ELR (cell line): ENCODE results near the gene SF3A1.
"Not testable (repeated sequence)": the region's sequence is repeated elsewhere in the genome, so short reads cannot be mapped to it uniquely, and the experiment has no call there.

Experiments
- DNase-seq: peaks from one replicate; pipeline ENCODE4 v3.0.0-alpha.2; 2015; ENCODE audit warnings: low read depth

Gene SF3A1, protein sequence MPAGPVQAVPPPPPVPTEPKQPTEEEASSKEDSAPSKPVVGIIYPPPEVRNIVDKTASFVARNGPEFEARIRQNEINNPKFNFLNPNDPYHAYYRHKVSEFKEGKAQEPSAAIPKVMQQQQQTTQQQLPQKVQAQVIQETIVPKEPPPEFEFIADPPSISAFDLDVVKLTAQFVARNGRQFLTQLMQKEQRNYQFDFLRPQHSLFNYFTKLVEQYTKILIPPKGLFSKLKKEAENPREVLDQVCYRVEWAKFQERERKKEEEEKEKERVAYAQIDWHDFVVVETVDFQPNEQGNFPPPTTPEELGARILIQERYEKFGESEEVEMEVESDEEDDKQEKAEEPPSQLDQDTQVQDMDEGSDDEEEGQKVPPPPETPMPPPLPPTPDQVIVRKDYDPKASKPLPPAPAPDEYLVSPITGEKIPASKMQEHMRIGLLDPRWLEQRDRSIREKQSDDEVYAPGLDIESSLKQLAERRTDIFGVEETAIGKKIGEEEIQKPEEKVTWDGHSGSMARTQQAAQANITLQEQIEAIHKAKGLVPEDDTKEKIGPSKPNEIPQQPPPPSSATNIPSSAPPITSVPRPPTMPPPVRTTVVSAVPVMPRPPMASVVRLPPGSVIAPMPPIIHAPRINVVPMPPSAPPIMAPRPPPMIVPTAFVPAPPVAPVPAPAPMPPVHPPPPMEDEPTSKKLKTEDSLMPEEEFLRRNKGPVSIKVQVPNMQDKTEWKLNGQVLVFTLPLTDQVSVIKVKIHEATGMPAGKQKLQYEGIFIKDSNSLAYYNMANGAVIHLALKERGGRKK

DNA sequence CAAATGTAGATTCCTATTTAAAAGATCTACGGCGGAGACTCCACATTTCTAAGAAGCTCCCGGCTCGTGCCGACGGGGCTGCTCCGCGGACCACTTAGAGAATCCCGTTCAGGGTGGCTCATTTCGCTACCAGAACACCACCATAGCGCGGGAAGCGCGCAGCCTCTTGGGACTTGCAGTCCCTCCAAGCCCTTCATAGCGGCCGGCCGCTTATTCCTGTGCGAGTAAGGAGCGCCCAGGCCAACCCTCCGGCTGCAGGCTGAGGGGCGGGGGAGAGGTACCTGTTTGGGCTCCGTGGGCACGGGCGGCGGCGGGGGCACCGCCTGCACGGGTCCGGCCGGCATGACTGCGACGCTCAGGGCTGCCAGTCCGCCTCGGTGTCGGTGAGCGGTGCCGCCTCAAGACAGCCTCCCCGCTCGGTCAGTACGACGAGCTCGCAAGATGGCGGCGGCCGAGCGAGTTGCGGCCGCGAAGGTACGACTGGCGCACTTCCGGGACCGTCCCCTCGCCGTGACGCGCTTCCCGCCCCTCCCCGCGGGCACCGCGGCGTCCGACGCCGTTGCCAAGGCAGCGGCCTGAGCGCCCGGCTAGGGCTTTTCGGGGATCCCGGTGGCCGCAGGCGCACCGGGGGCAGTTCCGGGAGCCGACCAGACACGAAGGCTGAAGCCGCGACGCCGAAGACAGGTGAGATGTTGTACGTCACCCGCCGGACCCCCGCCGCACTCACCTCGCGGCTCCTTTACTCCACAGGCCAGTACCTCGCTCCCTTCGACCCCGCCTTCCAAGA is at the start of gene SF3A1, which contains the start of gene CCDC157:
TSS of gene SF3A1 (minus strand) at position 446 of the 787 bp plus-strand sequence. CDS start at position 344, 102 bp downstream.
TSS of gene CCDC157 (plus strand) at position 559 of the 787 bp plus-strand sequence. CDS start 8,994 bp downstream, outside the sequence.
- DNase-seq = peak; percentile 93

DNA sequence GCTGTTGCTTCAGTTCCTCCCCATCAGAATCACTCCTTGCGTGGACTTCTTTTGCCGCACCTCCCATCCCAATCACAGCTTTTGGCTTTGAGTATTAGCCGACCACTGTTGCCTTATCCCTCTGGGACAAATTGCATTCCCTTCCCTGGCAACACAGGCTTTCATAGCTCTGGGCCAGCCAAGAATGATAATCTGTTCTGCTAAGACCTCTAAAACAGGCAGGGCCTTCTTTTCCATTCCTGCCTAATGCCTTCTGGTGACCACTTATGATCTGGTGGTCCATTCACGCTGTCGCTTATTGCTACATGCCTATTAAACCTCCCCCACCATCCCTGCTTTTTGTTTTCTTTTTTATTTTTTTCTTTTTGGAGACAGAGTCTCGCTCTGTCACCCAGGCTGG is 49.7 kb upstream of the SF3A1 start:
- DNase-seq = no peak

DNA sequence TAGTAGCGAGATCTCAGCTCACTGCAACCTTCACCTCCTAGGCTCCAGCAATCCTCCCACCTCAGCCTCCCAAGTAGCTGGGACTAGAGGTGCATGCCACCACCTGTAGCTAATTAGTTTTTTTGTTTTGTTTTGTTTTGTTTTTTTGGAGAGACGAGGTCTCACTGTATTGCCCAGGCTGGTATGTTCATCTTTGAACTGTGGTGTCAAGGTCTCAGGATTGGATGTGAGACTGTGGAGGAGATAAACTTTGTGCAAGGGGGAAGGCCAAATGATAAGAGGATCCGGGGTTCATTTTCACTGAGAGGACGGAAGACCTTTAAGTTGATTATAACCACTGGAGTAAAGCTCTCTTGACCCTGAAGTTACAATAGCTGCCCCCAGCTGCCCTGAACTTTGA is 49.0 kb upstream of the SF3A1 start:
- DNase-seq = no peak

DNA sequence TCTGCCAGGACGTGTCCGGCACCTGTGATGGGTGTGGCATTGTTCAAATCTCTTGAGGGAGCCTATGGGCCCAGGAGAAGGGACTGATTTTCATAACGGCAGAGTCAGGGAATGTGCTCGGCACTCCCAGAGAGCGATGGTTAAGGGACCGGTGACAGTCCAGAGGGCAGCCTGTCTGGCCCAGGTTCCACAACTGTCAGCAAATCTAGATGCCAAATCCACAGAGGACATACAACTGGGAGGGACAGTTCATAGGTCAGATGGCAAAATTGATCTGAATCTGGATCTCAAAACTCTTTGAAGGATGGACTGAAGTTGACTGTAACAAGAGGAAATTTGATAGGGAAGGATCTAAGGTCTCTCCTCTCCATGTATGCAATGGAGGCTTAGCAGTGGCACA is 47.6 kb upstream of the SF3A1 start:
- no peak for DNase-seq

DNA sequence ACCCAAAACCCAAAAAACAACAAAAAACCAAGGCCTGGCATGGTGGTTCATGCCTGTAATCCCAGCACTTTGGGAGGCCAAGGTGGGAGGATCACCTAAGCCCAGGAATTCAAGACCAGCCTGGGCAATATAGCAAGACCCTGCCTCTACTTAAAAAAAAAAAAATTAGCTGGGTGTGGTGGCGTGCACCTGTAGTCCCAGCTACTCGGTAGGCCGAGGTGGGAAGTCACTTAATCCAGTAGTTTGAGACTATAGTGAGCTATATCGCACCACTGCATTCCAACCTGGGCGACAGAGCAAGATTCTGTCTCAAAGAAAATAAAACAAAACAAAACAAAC is 46.0 kb upstream of the SF3A1 start:
- DNase-seq = not testable (repeated sequence)

DNA sequence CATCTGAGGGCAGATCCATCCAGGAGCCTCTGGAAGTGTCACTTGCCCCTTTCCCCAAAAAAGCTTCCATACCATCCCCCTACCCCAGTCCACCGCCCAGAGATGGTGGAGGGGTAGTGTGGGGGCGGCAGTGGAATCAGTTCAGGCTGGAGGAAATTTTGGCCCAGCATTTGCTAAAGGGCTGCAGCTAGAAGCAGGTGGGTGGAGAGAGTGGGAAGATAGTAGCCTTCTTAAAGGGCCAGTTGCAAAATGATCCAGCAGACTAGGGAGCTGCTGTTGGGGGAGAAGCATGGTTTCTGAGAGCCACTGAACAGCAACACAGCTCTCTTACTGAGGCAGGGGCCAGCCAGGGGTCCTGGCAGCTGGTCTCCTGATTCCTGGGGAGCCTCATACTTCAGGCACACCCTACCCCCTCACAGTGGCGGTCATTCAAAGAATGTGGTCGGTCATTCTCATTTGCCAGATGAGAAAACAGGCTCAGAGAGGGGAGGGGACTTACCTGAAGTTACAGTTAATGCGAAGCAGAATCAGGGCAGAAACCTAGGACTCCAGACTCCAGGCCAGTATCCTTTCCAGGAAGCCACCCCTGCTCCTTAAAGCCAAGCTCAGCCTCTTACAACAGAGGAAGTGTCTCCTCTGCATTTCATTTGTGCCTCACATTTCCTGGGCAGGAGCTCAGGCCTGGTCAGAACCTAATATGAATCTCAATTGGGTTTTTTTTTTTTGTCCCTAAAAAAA is 45.5 kb upstream of the SF3A1 start:
- DNase-seq = no peak

DNA sequence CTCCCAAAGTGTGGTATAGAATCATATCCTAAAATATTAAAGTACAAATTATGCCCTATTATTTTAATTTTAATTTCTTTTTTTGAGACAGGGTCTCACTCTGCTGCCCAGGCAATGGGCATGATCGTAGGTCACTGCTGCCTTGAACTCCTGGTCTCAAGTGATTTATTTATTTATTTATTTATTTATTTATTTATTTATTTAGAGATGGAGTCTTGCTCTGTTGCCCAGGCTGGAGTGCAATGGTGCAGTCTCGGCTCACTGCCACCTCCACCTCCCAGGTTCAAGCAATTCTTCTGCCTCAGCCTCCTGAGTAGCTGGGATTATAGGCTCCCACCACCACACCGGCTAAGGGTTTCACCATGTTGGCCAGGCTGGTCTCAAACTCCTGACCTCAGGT is 44.3 kb upstream of the SF3A1 start:
- not testable (repeated sequence) for DNase-seq

DNA sequence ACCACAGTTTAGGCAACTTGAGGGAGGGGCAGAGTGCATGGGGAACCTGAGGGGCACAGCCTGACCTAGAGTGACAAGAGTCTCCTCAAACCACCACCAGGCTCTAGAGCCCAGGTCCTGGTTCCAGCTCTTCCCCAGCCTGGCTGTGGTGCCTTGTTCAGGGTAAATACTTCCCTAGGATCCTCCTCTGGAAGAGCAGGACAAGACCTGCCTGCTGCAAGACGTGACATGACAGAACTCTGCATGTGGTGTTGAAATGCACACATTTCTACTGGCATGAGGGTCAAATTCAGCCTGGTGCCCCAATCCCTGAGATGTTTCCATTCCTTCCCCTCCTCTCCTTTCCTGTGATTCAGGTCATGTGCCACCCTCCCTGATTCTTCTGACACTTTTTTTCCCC is 43.5 kb upstream of the SF3A1 start:
- DNase-seq = no peak

DNA sequence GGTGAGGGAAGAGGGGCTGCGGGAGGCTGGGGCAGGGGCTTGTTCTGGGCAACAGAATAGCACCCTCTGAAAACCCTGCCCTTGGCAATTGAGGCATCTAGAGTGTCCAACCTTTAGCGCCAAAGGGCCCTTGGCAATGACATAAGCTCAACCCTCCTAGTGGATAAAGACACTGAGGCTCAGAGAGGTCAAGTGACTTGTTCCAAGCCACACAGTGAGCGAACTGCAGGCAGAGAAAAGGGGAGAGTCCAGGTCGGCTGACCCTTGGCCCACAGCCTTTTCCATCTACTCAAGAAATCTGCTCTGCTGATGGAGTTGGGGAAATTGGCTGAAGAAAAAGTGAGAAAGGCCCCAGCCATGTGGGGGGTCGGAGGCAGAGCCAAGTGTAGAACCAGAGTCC is 43.0 kb upstream of the SF3A1 start:
- no peak for DNase-seq

DNA sequence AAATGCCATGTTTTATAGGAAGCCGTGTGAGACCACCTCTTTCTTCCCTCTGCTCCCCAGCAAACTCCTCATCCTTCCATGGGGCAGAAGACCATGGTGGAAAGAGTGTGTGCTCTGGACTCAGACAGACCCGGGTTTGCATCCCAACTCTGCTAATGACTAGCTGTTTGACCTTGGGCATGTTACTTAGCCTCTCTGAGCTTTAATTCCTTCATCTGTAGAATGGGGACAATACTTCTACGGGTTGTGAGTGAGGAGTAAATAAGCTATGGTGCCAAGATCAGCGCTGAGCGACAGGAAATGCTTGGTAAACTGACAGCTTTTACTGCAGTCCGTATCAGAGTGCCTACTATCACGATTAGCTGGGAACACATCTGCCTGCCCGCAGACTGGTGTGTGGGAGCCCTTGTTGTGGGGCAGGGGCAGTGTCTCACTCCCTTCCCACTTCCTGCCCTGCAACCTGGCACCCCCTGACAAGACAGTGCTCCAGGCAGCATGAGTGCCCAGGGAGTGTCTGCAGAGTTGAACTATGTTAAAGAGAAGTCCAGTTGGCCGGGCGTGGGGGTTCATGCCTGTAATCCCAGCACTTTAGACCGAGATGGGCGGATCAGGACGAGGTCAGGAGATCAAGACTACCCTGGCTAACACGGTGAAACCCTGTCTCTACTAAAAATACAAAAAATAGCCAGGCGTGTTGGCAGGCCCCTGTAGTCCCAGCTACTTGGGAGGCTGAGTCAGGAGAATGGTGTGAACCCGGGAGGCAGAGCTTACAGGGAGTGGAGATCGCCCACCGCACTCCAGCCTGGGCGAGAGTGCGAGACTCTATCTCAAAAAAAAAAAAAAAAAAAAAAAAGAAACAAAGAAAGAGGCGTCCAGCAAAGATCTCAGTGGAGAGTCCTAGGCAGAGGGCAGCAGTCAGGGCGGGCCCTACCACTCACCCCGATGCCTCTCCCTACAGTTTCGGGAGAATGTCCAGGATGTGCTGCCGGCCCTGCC is 42.3 kb upstream of the SF3A1 start:
- no peak for DNase-seq

DNA sequence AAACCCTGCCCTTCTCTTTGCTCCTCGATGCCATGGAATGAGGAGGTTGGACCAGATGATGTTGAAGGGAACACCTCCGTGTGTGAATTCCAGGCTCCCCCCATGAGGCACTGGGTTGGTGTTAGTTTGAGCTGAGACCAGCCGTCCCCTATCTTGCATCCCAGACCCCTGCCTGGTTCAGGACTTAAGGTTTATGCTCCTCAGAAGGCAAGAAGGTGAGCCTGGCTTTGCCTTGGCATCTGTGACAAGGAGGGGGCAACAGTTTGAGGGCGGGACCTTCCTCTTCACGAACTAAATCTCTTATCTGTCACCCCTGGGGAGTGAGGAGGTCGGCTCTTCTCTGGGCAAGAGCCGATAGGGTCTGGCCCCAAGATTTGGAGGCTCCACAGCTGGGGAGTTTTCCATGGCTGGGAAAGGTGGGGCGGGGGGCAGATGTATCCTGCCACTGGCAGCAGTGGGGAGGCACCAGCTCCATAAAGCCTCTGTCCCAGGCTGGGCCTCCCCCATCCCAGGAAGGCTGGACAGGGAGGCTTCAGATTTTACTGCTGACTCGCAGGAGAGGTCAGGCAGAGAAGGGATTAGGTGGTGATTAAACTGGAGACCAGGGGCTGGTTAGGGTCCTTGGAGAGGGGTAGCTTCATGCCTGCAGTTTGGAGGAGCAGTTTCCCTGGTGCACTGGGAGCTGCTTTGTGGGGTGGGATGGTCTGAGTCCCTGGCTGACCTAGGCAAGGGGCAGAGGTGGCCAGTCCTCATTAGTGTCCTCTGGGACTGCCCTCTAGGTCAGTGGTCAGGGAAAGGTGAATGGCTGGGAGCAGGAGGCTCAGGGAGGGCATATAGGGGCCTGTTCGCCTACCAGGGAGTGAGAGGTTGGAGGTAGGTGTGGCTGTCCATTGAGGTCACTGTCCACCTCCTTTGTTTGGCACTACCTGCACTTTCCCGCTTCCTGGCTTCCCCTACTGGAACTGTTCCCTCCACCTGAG is 41.3 kb upstream of the SF3A1 start:
- no peak for DNase-seq

DNA sequence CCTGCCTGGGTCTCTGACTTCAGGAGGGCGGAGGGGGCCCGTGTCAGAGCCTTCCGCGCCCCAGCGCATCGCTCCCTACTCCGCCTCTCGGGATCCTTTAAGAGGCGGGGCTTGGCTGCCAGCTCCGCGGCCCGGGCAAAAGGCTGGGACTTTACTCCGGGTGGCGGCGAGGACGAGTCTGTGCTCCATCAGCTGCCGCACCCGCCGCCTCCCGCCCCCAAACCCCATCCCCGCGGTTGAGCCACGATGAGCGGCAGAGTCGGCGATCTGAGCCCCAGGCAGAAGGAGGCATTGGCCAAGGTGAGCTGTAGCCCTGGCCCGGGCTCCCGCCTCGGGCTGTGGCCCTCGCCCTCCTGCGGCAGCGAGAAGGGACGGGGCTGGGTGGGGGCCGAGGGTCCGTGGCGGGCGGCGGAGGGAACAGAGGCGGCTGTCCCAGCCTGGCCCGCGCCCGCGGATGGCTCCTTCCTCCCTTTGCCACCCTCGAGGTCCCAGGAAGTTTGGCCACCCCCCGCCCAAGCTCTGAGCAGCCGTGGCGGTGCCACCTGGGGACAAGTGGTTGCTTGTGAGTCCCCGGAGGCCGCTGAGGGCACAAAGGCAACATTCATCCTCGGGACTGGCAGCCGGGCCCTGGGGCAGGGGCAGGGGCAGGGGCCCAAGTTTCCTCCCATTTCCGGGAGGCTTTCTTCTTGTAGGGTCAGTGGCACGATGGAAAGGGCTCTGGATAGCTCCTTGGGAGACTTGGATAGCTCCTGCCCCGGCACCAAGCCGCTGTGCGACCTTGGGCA is 40.4 kb upstream of the SF3A1 start, which contains the start of gene SEC14L2:
TSS of gene SEC14L2 (plus strand) at position 148 of the 785 bp plus-strand sequence. CDS start at position 247, 99 bp downstream.
- DNase-seq = peak; percentile 74

DNA sequence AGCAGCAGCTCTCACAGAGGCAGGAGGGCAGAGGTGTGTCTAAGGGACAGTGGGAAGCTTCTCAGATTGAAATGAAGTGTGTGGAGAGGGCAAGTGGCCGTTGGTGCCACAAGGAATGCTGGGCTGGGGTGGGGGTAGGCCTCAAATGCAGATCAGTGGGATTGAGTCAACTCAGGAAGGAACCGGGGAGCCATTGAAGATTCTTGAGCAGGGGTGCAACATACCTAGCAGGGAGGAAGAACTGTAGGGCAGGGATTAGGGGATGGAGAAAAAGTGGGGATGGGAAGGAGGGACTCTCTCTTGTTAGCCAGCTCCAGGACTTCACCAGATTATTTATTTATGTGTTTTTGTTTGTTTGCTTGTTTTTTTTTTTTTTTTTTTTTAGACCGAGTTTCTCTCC is 37.2 kb upstream of the SF3A1 start:
- DNase-seq = no peak

DNA sequence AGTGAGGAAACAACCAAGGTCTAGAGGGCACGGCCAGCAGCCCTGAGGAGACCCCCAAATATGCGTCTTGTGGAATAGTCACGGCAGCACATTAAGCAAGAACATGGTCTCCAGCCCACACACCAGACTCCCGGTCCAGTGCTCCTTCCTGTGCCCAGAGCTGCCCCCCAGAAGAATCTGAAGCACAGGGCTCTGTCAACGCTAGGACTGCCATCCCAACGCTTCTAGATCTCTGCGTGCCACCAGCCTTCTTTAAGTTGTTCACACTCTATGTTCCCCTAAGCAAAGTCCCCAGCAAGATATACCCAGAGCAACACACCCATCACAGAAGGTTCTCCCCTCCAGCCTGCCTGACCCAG is 36.6 kb upstream of the SF3A1 start:
- DNase-seq = no peak

DNA sequence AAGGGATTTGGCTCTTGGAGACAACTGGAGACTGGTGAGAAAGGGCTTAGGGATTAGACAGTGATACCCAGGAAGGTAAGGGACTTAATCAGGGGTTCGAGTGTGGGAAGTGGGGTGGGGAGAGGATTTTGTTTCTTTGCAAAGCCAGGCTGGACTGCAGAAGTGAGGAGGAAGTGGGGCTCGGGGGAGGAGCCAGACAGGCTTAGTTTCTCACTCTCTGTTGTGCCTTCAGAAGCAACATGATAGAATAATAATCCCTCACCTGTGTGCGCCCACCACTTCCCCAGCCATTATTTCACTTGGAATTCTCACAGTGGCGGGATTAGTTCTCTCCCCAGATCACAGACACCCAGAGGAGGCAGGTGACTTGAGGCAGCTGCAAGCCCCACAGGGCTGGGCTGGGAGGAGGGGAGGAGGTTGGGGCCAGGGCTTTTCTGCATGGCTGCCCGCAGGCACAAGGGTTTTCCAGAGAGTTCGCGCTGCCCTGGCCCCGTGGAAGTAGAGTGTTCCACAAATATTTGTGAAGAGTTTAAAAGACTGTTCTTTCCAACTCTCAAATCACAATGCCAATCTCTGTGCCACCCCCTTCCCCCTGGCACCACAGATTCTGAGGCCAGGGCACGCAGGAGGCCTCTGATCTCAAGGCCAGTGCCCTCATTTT is 36.1 kb upstream of the SF3A1 start:
- DNase-seq = peak; percentile 21

DNA sequence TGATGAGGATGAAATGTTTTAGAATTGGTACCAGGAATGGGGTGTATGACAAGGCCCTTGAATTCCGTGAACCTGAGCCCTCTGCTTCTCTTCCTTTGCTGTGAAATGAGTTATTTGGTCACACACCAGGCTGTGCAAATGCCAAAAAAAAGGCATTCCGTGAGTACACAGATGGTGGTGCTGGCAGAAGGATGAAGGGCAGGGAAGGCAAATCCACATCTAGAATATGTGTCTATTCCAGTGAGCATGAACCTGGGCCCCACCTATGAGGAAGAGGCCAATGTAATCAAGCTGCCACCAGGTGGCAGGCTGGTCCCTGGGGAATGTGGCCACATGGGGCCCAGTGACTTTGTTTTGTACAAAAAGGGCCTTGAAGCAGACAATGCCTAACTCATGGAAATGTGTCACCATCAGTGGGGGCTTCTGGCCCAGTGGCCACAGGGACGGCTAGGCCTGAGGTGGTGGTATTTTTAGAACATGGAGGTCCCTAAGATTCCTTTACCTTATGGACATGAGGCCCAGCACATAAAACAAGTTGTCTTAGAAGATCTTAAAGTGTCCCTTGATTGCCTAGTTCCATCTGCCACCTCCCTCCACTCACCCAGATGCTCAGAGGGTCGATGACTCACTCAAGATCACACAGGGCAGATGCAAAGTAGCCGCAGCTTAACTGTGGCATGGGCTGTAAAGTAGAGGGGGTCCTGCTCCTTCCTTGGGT is 34.4 kb upstream of the SF3A1 start:
- peak; percentile 85 for DNase-seq
